ENCODE results near the gene MEOX1.

Gene MEOX1

DNA sequence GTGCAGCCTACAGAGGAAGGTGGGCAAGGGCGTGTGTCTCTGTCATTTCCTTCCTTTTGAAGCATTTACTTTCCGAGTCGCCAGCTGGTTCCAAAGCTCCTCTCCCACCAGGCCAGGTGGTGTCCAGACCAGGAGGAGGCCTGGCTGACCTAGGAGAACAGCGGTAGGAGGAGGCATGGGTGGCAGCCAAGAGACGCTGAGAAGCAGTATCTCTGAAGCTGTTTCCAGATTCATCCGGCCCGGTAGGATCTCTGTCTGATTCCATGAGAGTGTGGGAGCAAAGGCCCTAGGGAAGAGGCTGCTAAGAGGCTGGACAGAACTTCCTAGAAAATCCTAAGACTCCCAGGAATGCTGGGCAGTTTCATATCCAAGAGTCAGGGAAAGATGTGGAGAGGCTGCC, 20.3 kb downstream of the MEOX1 start:
- TF ChIP-seq, protein P1, sequence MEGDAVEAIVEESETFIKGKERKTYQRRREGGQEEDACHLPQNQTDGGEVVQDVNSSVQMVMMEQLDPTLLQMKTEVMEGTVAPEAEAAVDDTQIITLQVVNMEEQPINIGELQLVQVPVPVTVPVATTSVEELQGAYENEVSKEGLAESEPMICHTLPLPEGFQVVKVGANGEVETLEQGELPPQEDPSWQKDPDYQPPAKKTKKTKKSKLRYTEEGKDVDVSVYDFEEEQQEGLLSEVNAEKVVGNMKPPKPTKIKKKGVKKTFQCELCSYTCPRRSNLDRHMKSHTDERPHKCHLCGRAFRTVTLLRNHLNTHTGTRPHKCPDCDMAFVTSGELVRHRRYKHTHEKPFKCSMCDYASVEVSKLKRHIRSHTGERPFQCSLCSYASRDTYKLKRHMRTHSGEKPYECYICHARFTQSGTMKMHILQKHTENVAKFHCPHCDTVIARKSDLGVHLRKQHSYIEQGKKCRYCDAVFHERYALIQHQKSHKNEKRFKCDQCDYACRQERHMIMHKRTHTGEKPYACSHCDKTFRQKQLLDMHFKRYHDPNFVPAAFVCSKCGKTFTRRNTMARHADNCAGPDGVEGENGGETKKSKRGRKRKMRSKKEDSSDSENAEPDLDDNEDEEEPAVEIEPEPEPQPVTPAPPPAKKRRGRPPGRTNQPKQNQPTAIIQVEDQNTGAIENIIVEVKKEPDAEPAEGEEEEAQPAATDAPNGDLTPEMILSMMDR (IDR thresholded peaks at IDR 0.05; ENCODE audit: extremely low read depth, missing control alignments), result no peak
- DNase-seq (ENCODE audit: low spot score), result no peak

DNA sequence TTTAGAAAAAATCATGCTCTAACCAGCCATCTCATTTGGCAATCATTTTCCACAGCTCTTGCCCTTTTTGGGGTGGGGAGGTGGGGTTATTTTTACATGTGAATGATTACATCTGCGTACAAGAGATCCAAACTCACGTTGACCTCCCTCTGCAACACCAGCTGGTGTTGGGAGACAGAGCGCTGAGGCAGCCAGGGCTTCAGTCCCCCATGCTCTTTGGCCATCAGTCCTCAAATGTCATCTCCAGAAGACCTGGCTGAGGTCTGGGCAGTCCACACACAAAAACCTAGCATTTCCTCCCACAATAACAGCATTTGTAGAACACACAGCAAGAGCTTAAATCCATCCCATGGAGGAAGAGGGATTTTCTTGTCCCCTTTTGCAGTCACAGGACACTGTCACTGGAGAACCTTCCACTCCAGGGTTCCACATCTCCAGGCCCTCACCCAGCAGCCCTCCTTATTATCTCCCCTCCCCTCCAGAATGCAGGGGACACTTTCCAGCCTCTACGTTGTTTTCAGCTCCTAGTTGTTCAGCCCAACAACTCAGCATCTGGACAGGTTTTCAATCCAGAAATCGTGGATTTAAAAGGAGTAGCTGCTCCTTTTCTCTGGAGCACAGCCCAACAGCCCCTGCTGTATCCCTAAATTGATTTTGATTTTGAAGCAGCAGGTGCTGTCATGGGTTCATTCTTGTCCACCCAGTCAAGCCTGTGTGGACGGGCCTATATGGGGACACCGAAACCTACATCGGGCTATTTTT, 21.1 kb downstream of the MEOX1 start:
- no peak for DNase-seq (ENCODE audit: low spot score)
- TF ChIP-seq, protein P1 (IDR thresholded peaks at IDR 0.05; ENCODE audit: extremely low read depth, missing control alignments), result no peak

DNA sequence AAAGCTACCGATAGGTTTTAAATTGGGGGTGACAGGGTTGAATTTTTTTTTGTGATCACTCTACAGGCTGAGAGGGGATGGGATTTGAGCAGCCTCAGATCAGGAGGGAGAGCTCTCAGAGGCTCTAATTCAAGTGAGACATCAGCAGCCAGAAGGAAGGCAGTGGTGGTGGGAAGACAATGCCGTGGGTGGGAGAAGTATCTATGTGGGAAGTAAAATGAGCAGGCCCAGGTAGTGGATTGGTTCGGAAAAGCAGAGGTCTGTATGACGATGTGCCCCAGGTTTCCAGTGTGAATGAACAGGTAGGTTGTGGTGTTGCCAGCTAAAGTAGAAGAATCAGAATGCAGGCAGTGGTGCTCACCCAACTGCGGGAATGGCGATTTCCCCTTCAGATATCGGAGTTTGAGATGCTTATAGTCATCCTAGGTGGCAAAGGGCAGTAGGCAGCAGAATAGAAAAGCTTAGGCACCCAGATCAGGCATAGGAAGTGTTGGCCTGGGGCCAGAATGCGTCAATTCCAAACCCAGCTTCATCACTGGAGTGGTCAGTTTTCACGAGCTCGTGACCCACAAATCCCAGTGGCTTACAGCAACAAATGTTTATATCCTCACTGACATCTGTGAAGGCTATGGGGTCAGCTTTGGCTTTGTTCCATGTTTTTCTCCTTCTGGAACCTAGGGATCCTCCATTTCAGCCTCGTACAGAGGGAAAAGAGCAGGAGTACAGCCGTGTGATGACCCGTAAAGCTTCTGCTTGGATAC, 24.0 kb downstream of the MEOX1 start:
- TF ChIP-seq, protein P1 (IDR thresholded peaks at IDR 0.05; ENCODE audit: extremely low read depth, missing control alignments), result no peak
- DNase-seq (ENCODE audit: low spot score), result no peak

DNA sequence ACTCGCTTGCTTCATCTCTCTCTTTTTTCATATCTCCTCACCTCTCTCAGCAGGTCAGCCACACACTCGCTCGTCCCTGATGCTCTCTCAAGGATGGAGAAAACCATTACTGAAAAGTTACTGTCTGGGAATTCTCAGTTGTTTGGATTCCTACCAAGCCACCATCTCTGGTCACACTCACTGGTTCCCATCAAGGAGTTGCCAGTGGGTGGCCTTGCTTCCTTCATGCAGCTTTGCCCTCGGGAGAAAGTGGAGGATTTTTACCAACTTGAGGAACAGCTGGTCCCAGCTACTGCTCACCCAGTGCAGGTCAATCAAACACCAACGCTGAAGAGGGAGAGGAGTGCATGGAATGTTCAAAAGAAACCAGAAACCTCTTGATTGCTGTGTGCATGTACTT, 25.3 kb downstream of the MEOX1 start:
- no peak for DNase-seq (ENCODE audit: low spot score)
- TF ChIP-seq, protein P1 (IDR thresholded peaks at IDR 0.05; ENCODE audit: extremely low read depth, missing control alignments), result no peak

DNA sequence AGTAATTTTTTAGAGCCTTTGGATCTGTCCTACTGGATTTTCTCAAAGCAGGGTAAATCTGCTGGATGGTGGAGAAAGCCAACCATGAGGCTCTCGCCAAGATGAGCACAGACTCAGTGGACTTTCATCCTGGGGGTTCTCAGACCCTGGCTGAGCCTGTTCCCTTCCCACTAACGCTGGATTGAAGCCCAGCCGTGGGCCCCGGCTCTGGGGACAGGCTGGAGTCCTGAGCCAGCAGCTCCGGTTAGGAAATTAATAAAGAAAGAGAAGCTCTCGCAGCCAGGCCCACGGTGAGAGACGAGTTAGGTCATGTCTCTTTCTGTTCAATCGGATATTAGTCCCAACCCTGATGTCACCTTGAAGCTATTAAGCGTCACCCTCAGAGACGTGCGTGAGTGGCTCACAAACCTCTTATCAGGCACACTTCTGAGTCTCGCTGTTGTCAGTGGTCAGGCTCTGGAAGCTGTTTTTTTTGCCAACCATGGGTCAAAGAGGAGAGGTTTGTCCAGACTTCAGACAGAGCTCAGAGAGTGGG, 27.1 kb downstream of the MEOX1 start:
- DNase-seq (ENCODE audit: low spot score), result no peak
- TF ChIP-seq, protein P1 (IDR thresholded peaks at IDR 0.05; ENCODE audit: extremely low read depth, missing control alignments), result no peak

DNA sequence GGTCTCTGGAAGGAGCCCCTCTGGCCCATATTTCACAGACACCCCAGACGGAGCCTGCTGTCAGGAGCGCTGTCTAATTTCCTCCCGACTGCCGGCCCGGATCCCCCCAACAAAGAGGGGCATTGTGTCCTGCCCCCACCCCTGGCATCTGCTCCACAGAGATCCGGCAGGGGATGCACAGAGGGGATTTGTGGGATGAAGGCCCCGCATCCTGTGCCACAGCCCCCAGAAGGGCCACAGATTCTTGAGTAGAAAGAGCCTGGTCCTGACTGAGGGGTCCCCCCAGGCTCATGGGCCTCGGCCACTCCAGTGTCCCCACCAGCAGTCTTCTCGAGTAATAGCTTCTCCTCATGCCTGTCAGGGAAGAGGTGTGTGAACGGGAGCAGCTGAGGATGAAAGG, 29.5 kb downstream of the MEOX1 start:
- TF ChIP-seq, protein P1 (IDR thresholded peaks at IDR 0.05; ENCODE audit: extremely low read depth, missing control alignments), result no peak
- DNase-seq (ENCODE audit: low spot score), result no peak

DNA sequence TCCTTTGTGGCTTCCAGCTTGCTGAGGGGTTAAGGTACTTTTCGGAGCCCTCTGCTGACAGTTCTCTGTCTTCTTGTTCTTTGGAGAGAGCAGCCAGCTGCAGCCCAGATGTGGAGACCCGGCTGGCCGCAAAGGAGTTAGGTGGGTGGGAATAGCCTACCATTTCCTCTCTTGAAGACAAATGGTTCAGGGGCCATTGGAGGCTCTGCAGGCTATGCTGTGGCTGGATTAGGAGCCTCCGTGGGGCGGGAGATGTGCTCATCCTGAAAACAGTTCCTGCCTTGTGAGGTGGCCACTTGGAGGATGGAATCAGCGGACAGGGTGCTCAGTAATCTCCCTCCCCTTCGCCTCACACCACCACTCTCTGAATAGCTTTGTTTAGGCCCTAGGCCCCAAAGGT, 30.3 kb downstream of the MEOX1 start:
- no peak for DNase-seq (ENCODE audit: low spot score)
- TF ChIP-seq, protein P1 (IDR thresholded peaks at IDR 0.05; ENCODE audit: extremely low read depth, missing control alignments), result no peak

Data from GM20000 (cell line).